Testis (tissue), 3 donors: ENCODE measurements around the gene WBP1. TPM values are rescaled to one million over a fixed set of nuclear protein-coding genes. Genes with fewer than 3 reads are reported as not detected.

Experiments
- DNase-seq: peaks from one replicate; pipeline ENCODE4 v3.0.0-alpha.2; 2019
- H3K27ac ChIP-seq, 2 donors: fragments of 200-600 bp; sonication (generic); one replicate each; pipeline ENCODE4 v1.5.1; 2019
- H3K27me3 ChIP-seq: fragments of 200-600 bp; sonication (generic); one replicate; pipeline ENCODE4 v1.5.1; 2019
- H3K36me3 ChIP-seq: fragments of 200-600 bp; sonication (generic); one replicate; pipeline ENCODE4 v1.5.1; 2017; ENCODE audit warnings: low read depth; ENCODE audit errors: missing control alignments
- H3K4me1 ChIP-seq: fragments of 200-600 bp; sonication (generic); one replicate; pipeline ENCODE4 v1.5.1; 2019
- H3K4me3 ChIP-seq, 2 donors: fragments of 200-600 bp; sonication (generic); one replicate each; pipeline ENCODE4 v1.5.1; 2017 to 2019
- H3K9me3 ChIP-seq: fragments of 200-600 bp; sonication (generic); one replicate; pipeline ENCODE4 v1.5.1; 2017
- CTCF ChIP-seq, 3 experiments: fragments of 450-650 bp in 2 of 3; fragments of 200-600 bp in 1 of 3; sonication (generic) in 1 of 3; IDR thresholded peaks; one replicate each; pipeline ENCODE4 v1.5.1; 2016 to 2019; ENCODE audit warnings: antibody characterized with exemption in 3 of 3, mild to moderate bottlenecking in 2 of 3, moderate library complexity in 1 of 3
- POLR2A ChIP-seq: fragments of 450-650 bp; IDR thresholded peaks from one replicate; pipeline ENCODE4 v1.6.1; 2017; ENCODE audit warnings: antibody characterized with exemption, mild to moderate bottlenecking, moderate library complexity
- WGBS, 2 donors: methylation state at CpG; one replicate each; pipeline ENCODE4 v1.1.5; 2018; 5-methylcytosine and 5-hydroxymethylcytosine counted together
- intact Hi-C: fragments of 100-400 bp; cut with DNase I; formaldehyde crosslinking; loops from one replicate; pipeline ENCODE4 v1.15.1; 2023; ENCODE audit warnings: low total_unique reads
- polyA plus RNA-seq: library from polyadenylated mRNA; stranded (reverse); fragments of 350-450 nt; fragmentation: Illumina TruSeq; extraction: RNeasy Lipid Tissue Mini Kit (QIAGEN cat#74804); gene quantifications from one replicate; pipeline ENCODE4 v1.2.3, GENCODE V29; 2014; ENCODE audit warnings: low read depth, low replicate concordance; ENCODE audit not compliant: insufficient read depth
- total RNA-seq, 2 donors: library from RNA; depleted of rRNA; stranded (reverse); fragments of >200 nt; gene quantifications; one replicate each; pipeline ENCODE4 v1.2.3, GENCODE V29; 2016

Gene WBP1
- total and polyA plus RNA-seq, 3 donors from 2014 or later: 73.8 to 84.3 (median 80.8) TPM

GRCh38 chr2:74493546-74493945 lies 35.3 kb downstream of the WBP1 start:
- DNase-seq: no peak
- Histone ChIP-seq H3K36me3 (no peaks in the 10 kb centered on the region), H3K4me3 (no peak overlapping the region), H3K9me3 (no peaks in the 10 kb centered on the region), H3K27me3 (no peaks in the 10 kb centered on the region), H3K27ac (no peak overlapping the region), H3K4me1 (peaks cover 9% of the 10 kb centered on the region)
- TF ChIP-seq POLR2A (no peak), CTCF (IDR thresholded peaks at IDR 0.05) (no peak)
- 93 to 100% methylated on average over 3 of the region's 3 CpGs for WGBS, 2 donors
- intact Hi-C loops: no loop called here

- no peak overlapping the region for H3K4me3 ChIP-seq
- intact Hi-C loops: no loop called here
- no peaks in the 10 kb centered on the region for H3K36me3 ChIP-seq
- no peaks in the 10 kb centered on the region for H3K27me3 ChIP-seq
- no peak for TF ChIP-seq POLR2A
- TF ChIP-seq CTCF (IDR thresholded peaks at IDR 0.05): no peak
- H3K4me1 ChIP-seq: peaks cover 18% of the 10 kb centered on the region
- WGBS, 2 donors: 83 to 96% methylated on average over 1 of the region's 1 CpG
- no peak for DNase-seq
- H3K9me3 ChIP-seq: no peaks in the 10 kb centered on the region
- no peak overlapping the region for H3K27ac ChIP-seq
These were observed 37.2 kb downstream of the WBP1 start for GRCh38 chr2:74495440-74495839.

GRCh38 chr2:74496997-74497776 lies 38.9 kb downstream of the WBP1 start:
- intact Hi-C loops: no loop called here
- WGBS, 2 donors: 31 to 33% methylated on average over 19 of the region's 19 CpGs

GRCh38 chr2:74497777-74498499 lies 39.7 kb downstream of the WBP1 start:
- TF ChIP-seq CTCF (IDR thresholded peaks at IDR 0.05): no peak
- no peak for TF ChIP-seq POLR2A
- Histone ChIP-seq H3K27me3 (no peaks in the 10 kb centered on the region), H3K36me3 (no peaks in the 10 kb centered on the region), H3K27ac (no peak overlapping the region), H3K4me1 (peaks cover 18% of the 10 kb centered on the region), H3K9me3 (no peaks in the 10 kb centered on the region), H3K4me3 (peak overlapping the region in 1 of 2 donors; percentile 32)
- intact Hi-C loops: no loop called here
- DNase-seq: no peak
- 2% methylated on average over 18 to 61 of the region's 61 CpGs for WGBS, 2 donors

More at GRCh38 chr2:74496997-74497776, 38.9 kb downstream of the WBP1 start:
- Histone ChIP-seq H3K27me3 (no peaks in the 10 kb centered on the region), H3K36me3 (no peaks in the 10 kb centered on the region), H3K4me3 (peak overlapping the region in 1 of 2 donors; percentile 32), H3K27ac (no peak overlapping the region), H3K9me3 (no peaks in the 10 kb centered on the region), H3K4me1 (peaks cover 18% of the 10 kb centered on the region)
- TF ChIP-seq POLR2A: no peak
- TF ChIP-seq CTCF (IDR thresholded peaks at IDR 0.05): no peak
- DNase-seq: no peak
